Astrocyte of the cerebellum (primary cell): ENCODE results near the gene NCK2.

Experiments
- DNase-seq: peaks from one replicate; pipeline ENCODE4 v3.0.0-alpha.2; 2011; ENCODE audit warnings: low read depth
- H3K4me3 ChIP-seq: 2 replicates; pipeline ENCODE4 v1.5.1; 2011; ENCODE audit warnings: mild to moderate bottlenecking, low read depth, low read length, moderate library complexity
- in situ Hi-C: cut with HindIII; loops from 2 replicates; pipeline ENCODE4 v1.10.0; 2017; ENCODE audit warnings: low sequenced_read_pairs
- TF ChIP-seq, protein P1 (sequence below): IDR thresholded peaks from 2 replicates; pipeline ENCODE4 v1.5.1; 2012; ENCODE audit warnings: low read length, low read depth, moderate library complexity, mild to moderate bottlenecking; ENCODE audit errors: missing control alignments

NCK2 gene

DNA sequence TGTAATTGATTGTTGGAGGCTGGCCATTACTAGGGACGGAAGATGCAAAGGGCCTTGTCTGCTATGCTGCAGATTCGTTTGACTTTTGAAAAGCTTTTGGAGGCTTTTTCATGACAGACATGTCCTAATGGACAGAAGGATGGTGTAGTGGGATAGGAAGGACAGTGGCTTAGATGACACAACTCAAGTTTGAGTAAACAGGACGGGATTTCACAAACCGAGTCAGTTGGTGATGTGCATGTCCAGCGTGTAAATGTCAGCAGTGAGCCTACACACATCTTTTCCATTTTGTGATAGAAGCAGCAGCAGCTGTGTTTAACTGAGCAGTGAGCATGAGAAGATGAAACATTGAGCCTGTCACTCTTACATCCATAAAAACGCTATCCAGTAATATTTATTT lies 76.0 kb downstream of the NCK2 start:
- DNase-seq = no peak
- H3K4me3 ChIP-seq = no peak overlapping the region
- TF ChIP-seq, protein P1, sequence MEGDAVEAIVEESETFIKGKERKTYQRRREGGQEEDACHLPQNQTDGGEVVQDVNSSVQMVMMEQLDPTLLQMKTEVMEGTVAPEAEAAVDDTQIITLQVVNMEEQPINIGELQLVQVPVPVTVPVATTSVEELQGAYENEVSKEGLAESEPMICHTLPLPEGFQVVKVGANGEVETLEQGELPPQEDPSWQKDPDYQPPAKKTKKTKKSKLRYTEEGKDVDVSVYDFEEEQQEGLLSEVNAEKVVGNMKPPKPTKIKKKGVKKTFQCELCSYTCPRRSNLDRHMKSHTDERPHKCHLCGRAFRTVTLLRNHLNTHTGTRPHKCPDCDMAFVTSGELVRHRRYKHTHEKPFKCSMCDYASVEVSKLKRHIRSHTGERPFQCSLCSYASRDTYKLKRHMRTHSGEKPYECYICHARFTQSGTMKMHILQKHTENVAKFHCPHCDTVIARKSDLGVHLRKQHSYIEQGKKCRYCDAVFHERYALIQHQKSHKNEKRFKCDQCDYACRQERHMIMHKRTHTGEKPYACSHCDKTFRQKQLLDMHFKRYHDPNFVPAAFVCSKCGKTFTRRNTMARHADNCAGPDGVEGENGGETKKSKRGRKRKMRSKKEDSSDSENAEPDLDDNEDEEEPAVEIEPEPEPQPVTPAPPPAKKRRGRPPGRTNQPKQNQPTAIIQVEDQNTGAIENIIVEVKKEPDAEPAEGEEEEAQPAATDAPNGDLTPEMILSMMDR = no peak
- in situ Hi-C loops = no loop called here

- in situ Hi-C loops = no loop called here
- TF ChIP-seq, protein P1 = no peak
- DNase-seq = no peak
- H3K4me3 ChIP-seq = no peak overlapping the region
Observed at GRCh38 chr2:105821428-105822125, 76.9 kb downstream of the NCK2 start.

- TF ChIP-seq, protein P1 = no peak
- in situ Hi-C loops = no loop called here
- no peak overlapping the region for H3K4me3 ChIP-seq
- no peak for DNase-seq
Observed at GRCh38 chr2:105822186-105822585, 77.5 kb downstream of the NCK2 start.

GRCh38 chr2:105824446-105824845 lies 79.7 kb downstream of the NCK2 start:
- TF ChIP-seq, protein P1 = no peak
- in situ Hi-C loops = no loop called here
- H3K4me3 ChIP-seq = no peak overlapping the region
- DNase-seq = no peak

GRCh38 chr2:105827351-105828096 lies 82.8 kb downstream of the NCK2 start:
- in situ Hi-C loops = no loop called here
- no peak for DNase-seq
- TF ChIP-seq, protein P1 = no peak
- no peak overlapping the region for H3K4me3 ChIP-seq

GRCh38 chr2:105828558-105828957 lies 83.8 kb downstream of the NCK2 start:
- H3K4me3 ChIP-seq = no peak overlapping the region
- TF ChIP-seq, protein P1 = no peak
- in situ Hi-C loops = no loop called here
- DNase-seq = no peak
